IMR-90 (cell line): ENCODE data around the gene CERT1. TPM values are rescaled to one million over a fixed set of nuclear protein-coding genes. Genes with fewer than 3 reads are reported as not detected.
A peak's percentile ranks its signal among the peaks of the same experiment; 100 is the strongest.

Experiments used
- ATAC-seq: fragments of 200-7000 bp; cut with Tn5 transposase; 2 replicates; pipeline ENCODE4 v1.9.1; 2020; ENCODE audit warnings: low read depth, mild to moderate bottlenecking, moderate library complexity
- BruUV-seq: library from RNA; stranded (reverse); fragments of 400-500 nt; replicated peaks from 2 replicates; lab custom pipeline; 2021; lab: Mats Ljungman, UMichigan
- CTCF ChIA-PET: fragments of 300-600 bp; formaldehyde crosslinking; extraction: SDS; loops from one replicate; lab custom pipeline; 2021; ENCODE audit warnings: antibody characterized with exemption; lab: Yijun Ruan, JAX
- POLR2A ChIA-PET: fragments of 300-600 bp; sonication (Branson Sonifier 250); formaldehyde crosslinking; loops from one replicate; lab custom pipeline; 2022; ENCODE audit warnings: antibody characterized with exemption; ENCODE audit not compliant: unreplicated experiment; lab: Charles Lee
- DNase-seq: peaks from one replicate; pipeline ENCODE4 v3.0.0; 2013
- H2AFZ ChIP-seq: replicated peaks from 2 replicates; pipeline ENCODE3; 2013; ENCODE audit warnings: low read length, mild to moderate bottlenecking; ENCODE audit not compliant: poor library complexity
- H2AK5ac ChIP-seq: 2 replicates; pipeline ENCODE4 v1.6.1; 2013; ENCODE audit warnings: low read depth, low read length, inconsistent platforms
- H2AK9ac ChIP-seq: replicated peaks from 2 replicates; pipeline ENCODE3; 2013; ENCODE audit warnings: mild to moderate bottlenecking, low read depth, low read length, moderate library complexity; ENCODE audit not compliant: poor library complexity
- H2BK120ac ChIP-seq: 2 replicates; pipeline ENCODE4 v1.6.1; 2013; ENCODE audit warnings: low read depth, low read length, inconsistent platforms
- H2BK15ac ChIP-seq: 3 replicates; pipeline ENCODE4 v1.6.1; 2013; ENCODE audit warnings: low read depth, low read length, inconsistent platforms
- H2BK20ac ChIP-seq: 2 replicates; pipeline ENCODE4 v1.6.1; 2013; ENCODE audit warnings: low read depth, mild to moderate bottlenecking, inconsistent platforms, low read length, moderate library complexity
- H2BK5ac ChIP-seq: 2 replicates; pipeline ENCODE4 v1.6.1; 2013; ENCODE audit warnings: mild to moderate bottlenecking, low read depth, low read length, inconsistent platforms; ENCODE audit not compliant: poor library complexity, severe bottlenecking
- H3K14ac ChIP-seq: replicated peaks from 2 replicates; pipeline ENCODE4 v1.6.1; 2013; ENCODE audit warnings: low read depth, low read length, inconsistent platforms
- H3K18ac ChIP-seq: 2 replicates; pipeline ENCODE4 v1.6.1; 2013; ENCODE audit warnings: low read depth, low read length, control low read depth
- H3K23ac ChIP-seq: 2 replicates; pipeline ENCODE4 v1.6.1; 2013; ENCODE audit warnings: low read depth, low read length, inconsistent platforms
- H3K27ac ChIP-seq: 2 replicates; pipeline ENCODE4 v1.5.1; 2013; ENCODE audit warnings: mild to moderate bottlenecking, control low read depth, low read length; ENCODE audit not compliant: insufficient read depth
- H3K27me3 ChIP-seq: 2 replicates; pipeline ENCODE4 v1.6.1; 2013; ENCODE audit warnings: low read length; ENCODE audit not compliant: control insufficient read depth, insufficient read depth
- H3K36me3 ChIP-seq: 2 replicates; pipeline ENCODE4 v1.6.1; 2013; ENCODE audit warnings: low read length, mixed read lengths; ENCODE audit not compliant: control insufficient read depth, insufficient read depth
- H3K4ac ChIP-seq: 2 replicates; pipeline ENCODE4 v1.6.1; 2013; ENCODE audit warnings: low read depth, low read length, inconsistent platforms
- H3K4me1 ChIP-seq: 2 replicates; pipeline ENCODE4 v1.6.1; 2013; ENCODE audit warnings: low read length, mixed read lengths; ENCODE audit not compliant: control insufficient read depth, insufficient read depth
- H3K4me2 ChIP-seq: 2 replicates; pipeline ENCODE4 v1.6.1; 2013; ENCODE audit warnings: low read depth, mild to moderate bottlenecking, control low read depth, low read length, moderate library complexity
- H3K4me3 ChIP-seq: 2 replicates; pipeline ENCODE4 v1.5.1; 2013; ENCODE audit warnings: low read depth, mild to moderate bottlenecking, control low read depth, low read length, moderate library complexity; ENCODE audit not compliant: insufficient read depth
- H3K56ac ChIP-seq: 2 replicates; pipeline ENCODE4 v1.6.1; 2013; ENCODE audit warnings: low read length, inconsistent platforms; ENCODE audit not compliant: insufficient read depth; ENCODE audit errors: extremely low read depth
- H3K79me1 ChIP-seq, 2 experiments: 2 replicates each; pipeline ENCODE4 v1.6.1; 2013; ENCODE audit warnings: low read length in 2 of 2, inconsistent platforms in 1 of 2, low read depth in 1 of 2
- H3K9ac ChIP-seq: 2 replicates; pipeline ENCODE4 v1.6.1; 2013; ENCODE audit warnings: low read depth, low read length, control low read depth
- H3K9me1 ChIP-seq: 2 replicates; pipeline ENCODE4 v1.6.1; 2013; ENCODE audit warnings: low read length, inconsistent platforms; ENCODE audit not compliant: insufficient read depth
- H3K9me3 ChIP-seq: 2 replicates; pipeline ENCODE4 v1.6.1; 2013; ENCODE audit warnings: low read length; ENCODE audit not compliant: control insufficient read depth, insufficient read depth
- H4K20me1 ChIP-seq: 2 replicates; pipeline ENCODE4 v1.6.1; 2013; ENCODE audit warnings: low read length, inconsistent platforms; ENCODE audit not compliant: insufficient read depth
- H4K5ac ChIP-seq: 2 replicates; pipeline ENCODE4 v1.6.1; 2013; ENCODE audit warnings: mild to moderate bottlenecking, low read depth, low read length, control low read depth
- H4K8ac ChIP-seq, 2 experiments: 2 replicates each; pipeline ENCODE4 v1.6.1; 2013; ENCODE audit warnings: low read depth in 2 of 2, low read length in 2 of 2, control low read depth in 1 of 2, inconsistent platforms in 1 of 2
- H4K91ac ChIP-seq: 2 replicates; pipeline ENCODE4 v1.6.1; 2013; ENCODE audit warnings: low read depth, low read length, inconsistent platforms; ENCODE audit not compliant: insufficient read depth
- BHLHE40 ChIP-seq: fragments of 150-350 bp; IDR thresholded peaks from 2 replicates; pipeline ENCODE4 v1.6.1; 2016; ENCODE audit warnings: mild to moderate bottlenecking, low read depth, low read length
- CEBPB ChIP-seq: IDR thresholded peaks from 2 replicates; pipeline ENCODE4 v1.6.1; 2012; ENCODE audit warnings: low read depth, low read length, improper control_type of control experiment
- MAZ ChIP-seq: IDR thresholded peaks from 2 replicates; pipeline ENCODE4 v1.6.1; 2012; ENCODE audit warnings: low read depth, mild to moderate bottlenecking, low read length, improper control_type of control experiment, moderate library complexity, borderline replicate concordance
- POLR2A ChIP-seq: IDR thresholded peaks from 2 replicates; pipeline ENCODE4 v1.6.1; 2012; ENCODE audit warnings: mild to moderate bottlenecking, low read depth, low read length
- RAD21 ChIP-seq: IDR thresholded peaks from 2 replicates; pipeline ENCODE4 v1.6.1; 2012; ENCODE audit warnings: low read length, improper control_type of control experiment
- RFX5 ChIP-seq: IDR thresholded peaks from 2 replicates; pipeline ENCODE4 v1.8.0; 2012; ENCODE audit warnings: low read depth, mild to moderate bottlenecking, low read length, moderate library complexity
- SMC3 ChIP-seq: fragments of 150-350 bp; IDR thresholded peaks from 2 replicates; pipeline ENCODE4 v1.6.1; 2016; ENCODE audit warnings: low read depth, mild to moderate bottlenecking, antibody characterized with exemption, low read length, moderate library complexity
- WGBS, 2 experiments: methylation state at CpG; one replicate each; pipeline versions ENCODE4 v1.1.5 to v1.1.7; 2013; ENCODE audit warnings: missing lambda C conversion rate in 2 of 2; ENCODE audit not compliant: insufficient read length in 1 of 2; ENCODE audit errors: extremely low coverage in 2 of 2; 5-methylcytosine and 5-hydroxymethylcytosine counted together
- dilution Hi-C: fragments of 300-500 bp; cut with HindIII; formaldehyde crosslinking; loops from one replicate; pipeline ENCODE4 v1.14.3; 2018; ENCODE audit warnings: low sequenced_read_pairs; ENCODE audit not compliant: unreplicated experiment
- in situ Hi-C: fragments of 300-500 bp; cut with MboI; formaldehyde crosslinking; loops from 3 replicates; pipeline ENCODE4 v1.14.3; 2019; ENCODE audit warnings: low sequenced_read_pairs, inconsistent platforms, mixed read lengths
- intact Hi-C: fragments of 100-400 bp; cut with micrococcal nuclease; formaldehyde crosslinking; loops from 2 replicates; pipeline ENCODE4 v1.10.0; 2022
- polyA plus RNA-seq, 3 experiments: library from polyadenylated mRNA; depleted of rRNA; stranded (reverse); fragments of >200 nt; gene quantifications; 2 replicates each; pipeline ENCODE4 v1.2.3, GENCODE V29; 2012; ENCODE audit warnings: low replicate concordance in 1 of 3
- total RNA-seq: library from RNA; depleted of rRNA; stranded (reverse); fragments of >200 nt; gene quantifications from 2 replicates; pipeline ENCODE4 v1.2.3, GENCODE V29; 2012
- TF ChIP-seq, protein P1 (sequence below): conservative IDR thresholded peaks from 2 replicates; pipeline ENCODE4 v1.5.1; 2012; ENCODE audit warnings: mild to moderate bottlenecking, low read depth, low read length, improper control_type of control experiment
- TF ChIP-seq, protein P2 (sequence below): fragments of 150-350 bp; IDR thresholded peaks from 2 replicates; pipeline ENCODE4 v1.6.1; 2017; ENCODE audit warnings: mild to moderate bottlenecking, antibody characterized with exemption, low read length, low read depth

The CERT1 gene
- total and polyA plus RNA-seq, 2 of the 4 experiments (the other 2 are of a cell fraction), result 7.2 TPM

DNA sequence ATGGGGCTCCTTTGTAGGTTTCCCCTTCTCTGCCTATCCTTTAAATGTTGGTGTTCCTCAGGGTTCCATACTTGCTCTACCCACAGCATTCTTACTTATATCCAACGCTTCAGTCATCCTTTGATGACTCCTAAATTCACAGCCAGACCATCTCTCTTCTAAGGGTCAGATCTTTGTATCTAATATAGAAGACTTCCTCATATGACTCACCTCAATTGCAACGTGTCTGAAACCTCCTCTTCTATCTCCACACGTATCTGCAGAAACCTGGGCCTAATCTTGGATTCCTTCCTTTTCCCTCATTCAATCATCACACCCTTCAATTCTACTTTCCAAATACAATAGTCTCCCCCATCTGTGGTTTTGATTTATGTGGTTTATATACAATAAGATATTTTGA lies 106.1 kb downstream of the CERT1 start:
- H2BK20ac ChIP-seq, result no peak overlapping the region
- H3K27ac ChIP-seq, result no peak overlapping the region
- intact Hi-C loops (no loop called here), dilution Hi-C loops (no loop called here), in situ Hi-C loops (no loop called here)
- H3K4me3 ChIP-seq, result no peak overlapping the region
- no peak overlapping the region for H2AK5ac ChIP-seq
- WGBS, 2 experiments, result no CpG with 5 or more reads among the region's 3 CpGs
- ATAC-seq (no peak), DNase-seq (peak; percentile 23)
- no peak overlapping the region for H2BK5ac ChIP-seq
- BruUV-seq, result no TSS peak
- no peak overlapping the region for H2AFZ ChIP-seq
- H2BK15ac ChIP-seq, result no peak overlapping the region
- CTCF ChIA-PET, result no interaction called here
- H3K18ac ChIP-seq, result no peak overlapping the region
- no peaks in the 10 kb centered on the region for H3K9me1 ChIP-seq
- TF ChIP-seq, protein P1, sequence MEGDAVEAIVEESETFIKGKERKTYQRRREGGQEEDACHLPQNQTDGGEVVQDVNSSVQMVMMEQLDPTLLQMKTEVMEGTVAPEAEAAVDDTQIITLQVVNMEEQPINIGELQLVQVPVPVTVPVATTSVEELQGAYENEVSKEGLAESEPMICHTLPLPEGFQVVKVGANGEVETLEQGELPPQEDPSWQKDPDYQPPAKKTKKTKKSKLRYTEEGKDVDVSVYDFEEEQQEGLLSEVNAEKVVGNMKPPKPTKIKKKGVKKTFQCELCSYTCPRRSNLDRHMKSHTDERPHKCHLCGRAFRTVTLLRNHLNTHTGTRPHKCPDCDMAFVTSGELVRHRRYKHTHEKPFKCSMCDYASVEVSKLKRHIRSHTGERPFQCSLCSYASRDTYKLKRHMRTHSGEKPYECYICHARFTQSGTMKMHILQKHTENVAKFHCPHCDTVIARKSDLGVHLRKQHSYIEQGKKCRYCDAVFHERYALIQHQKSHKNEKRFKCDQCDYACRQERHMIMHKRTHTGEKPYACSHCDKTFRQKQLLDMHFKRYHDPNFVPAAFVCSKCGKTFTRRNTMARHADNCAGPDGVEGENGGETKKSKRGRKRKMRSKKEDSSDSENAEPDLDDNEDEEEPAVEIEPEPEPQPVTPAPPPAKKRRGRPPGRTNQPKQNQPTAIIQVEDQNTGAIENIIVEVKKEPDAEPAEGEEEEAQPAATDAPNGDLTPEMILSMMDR, result no peak
- TF ChIP-seq CEBPB (no peak), BHLHE40 (no peak), RAD21 (no peak), MAZ (no peak), RFX5 (no peak), POLR2A (no peak), SMC3 (no peak)
- TF ChIP-seq, protein P2, sequence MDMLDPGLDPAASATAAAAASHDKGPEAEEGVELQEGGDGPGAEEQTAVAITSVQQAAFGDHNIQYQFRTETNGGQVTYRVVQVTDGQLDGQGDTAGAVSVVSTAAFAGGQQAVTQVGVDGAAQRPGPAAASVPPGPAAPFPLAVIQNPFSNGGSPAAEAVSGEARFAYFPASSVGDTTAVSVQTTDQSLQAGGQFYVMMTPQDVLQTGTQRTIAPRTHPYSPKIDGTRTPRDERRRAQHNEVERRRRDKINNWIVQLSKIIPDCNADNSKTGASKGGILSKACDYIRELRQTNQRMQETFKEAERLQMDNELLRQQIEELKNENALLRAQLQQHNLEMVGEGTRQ, result no peak
- H3K56ac ChIP-seq, result no peak overlapping the region
- no peak overlapping the region for H2AK9ac ChIP-seq
- no peaks in the 10 kb centered on the region for H3K4me1 ChIP-seq
- no peaks in the 10 kb centered on the region; a peak in 1 of 4 replicates for H3K79me1 ChIP-seq
- no peaks in the 10 kb centered on the region for H4K20me1 ChIP-seq
- no peak overlapping the region for H2BK120ac ChIP-seq
- no peak overlapping the region for H3K14ac ChIP-seq
- no peak overlapping the region for H4K5ac ChIP-seq
- no peak overlapping the region for H3K4me2 ChIP-seq
- no peak overlapping the region for H4K91ac ChIP-seq
- no peak overlapping the region for H3K23ac ChIP-seq
- peaks cover 5% of the 10 kb centered on the region for H3K36me3 ChIP-seq
- POLR2A ChIA-PET, result no interaction called here
- no peaks in the 10 kb centered on the region for H3K27me3 ChIP-seq
- no peak overlapping the region for H3K9ac ChIP-seq
- H3K9me3 ChIP-seq, result no peaks in the 10 kb centered on the region
- no peak overlapping the region for H4K8ac ChIP-seq
- no peak overlapping the region for H3K4ac ChIP-seq
